Omental fat pad (tissue), 4 donors: ENCODE results near the gene SLC35E2B. TPM values are rescaled to one million over a fixed set of nuclear protein-coding genes. Genes with fewer than 3 reads are reported as not detected.

Experiments used
- ATAC-seq: fragments of 150-250 bp; one replicate; pipeline ENCODE4 v1.9.1; 2016; ENCODE audit warnings: mild to moderate bottlenecking, moderate library complexity; ENCODE audit not compliant: low FRiP score
- DNase-seq: peaks from one replicate; pipeline ENCODE4 v3.0.0-alpha.2; 2019; ENCODE audit warnings: low spot score
- total RNA-seq, 4 donors: library from RNA; depleted of rRNA; stranded (reverse); fragments of >200 nt; gene quantifications; one replicate each; pipeline ENCODE4 v1.1.0, GENCODE V29; 2016
- TF ChIP-seq, protein P1 (sequence below), 3 donors: fragments of 450-650 bp; IDR thresholded peaks; one replicate each; pipeline ENCODE4 v1.5.1; 2016 to 2017; ENCODE audit warnings: antibody characterized with exemption in 3 of 3, mild to moderate bottlenecking in 3 of 3, moderate library complexity in 2 of 3

The SLC35E2B gene
- total RNA-seq, 4 donors from 2014 or later = 22.1 to 52.9 (median 36.0) TPM

GRCh38 chr1:1687846-1688245, 4.7 kb downstream of the SLC35E2B start:
- TF ChIP-seq, protein P1, sequence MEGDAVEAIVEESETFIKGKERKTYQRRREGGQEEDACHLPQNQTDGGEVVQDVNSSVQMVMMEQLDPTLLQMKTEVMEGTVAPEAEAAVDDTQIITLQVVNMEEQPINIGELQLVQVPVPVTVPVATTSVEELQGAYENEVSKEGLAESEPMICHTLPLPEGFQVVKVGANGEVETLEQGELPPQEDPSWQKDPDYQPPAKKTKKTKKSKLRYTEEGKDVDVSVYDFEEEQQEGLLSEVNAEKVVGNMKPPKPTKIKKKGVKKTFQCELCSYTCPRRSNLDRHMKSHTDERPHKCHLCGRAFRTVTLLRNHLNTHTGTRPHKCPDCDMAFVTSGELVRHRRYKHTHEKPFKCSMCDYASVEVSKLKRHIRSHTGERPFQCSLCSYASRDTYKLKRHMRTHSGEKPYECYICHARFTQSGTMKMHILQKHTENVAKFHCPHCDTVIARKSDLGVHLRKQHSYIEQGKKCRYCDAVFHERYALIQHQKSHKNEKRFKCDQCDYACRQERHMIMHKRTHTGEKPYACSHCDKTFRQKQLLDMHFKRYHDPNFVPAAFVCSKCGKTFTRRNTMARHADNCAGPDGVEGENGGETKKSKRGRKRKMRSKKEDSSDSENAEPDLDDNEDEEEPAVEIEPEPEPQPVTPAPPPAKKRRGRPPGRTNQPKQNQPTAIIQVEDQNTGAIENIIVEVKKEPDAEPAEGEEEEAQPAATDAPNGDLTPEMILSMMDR (IDR thresholded peaks at IDR 0.05) = no peak
- ATAC-seq = no peak
- peak; percentile 16 for DNase-seq

- TF ChIP-seq, protein P1 (IDR thresholded peaks at IDR 0.05) = no peak
- DNase-seq (no peak), ATAC-seq (no peak)
Observed at GRCh38 chr1:1684031-1684681, 8.4 kb downstream of the SLC35E2B start.

GRCh38 chr1:1683104-1683905, 9.3 kb downstream of the SLC35E2B start:
- TF ChIP-seq, protein P1 (IDR thresholded peaks at IDR 0.05) = no peak
- DNase-seq (no peak), ATAC-seq (no peak)

DNA sequence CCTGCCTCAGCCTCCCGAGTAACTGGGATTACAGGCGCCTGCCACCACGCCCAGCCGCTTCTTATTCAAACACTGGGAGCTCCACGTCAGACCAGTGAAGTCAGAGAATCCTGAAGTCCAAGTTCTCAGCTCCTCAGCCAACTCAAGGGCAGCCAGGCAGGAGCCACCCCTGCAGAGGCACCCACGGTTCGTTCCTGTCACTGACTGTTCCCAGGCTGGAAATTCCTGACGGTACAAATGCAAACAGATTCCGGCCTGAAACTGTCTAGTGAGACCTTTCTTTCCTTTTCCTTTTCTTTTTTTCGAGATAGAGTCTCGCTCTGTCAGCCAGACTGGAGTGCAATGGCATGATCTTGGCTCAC, 11.7 kb downstream of the SLC35E2B start:
- ATAC-seq (no peak), DNase-seq (no peak)
- TF ChIP-seq, protein P1 (IDR thresholded peaks at IDR 0.05) = no peak

GRCh38 chr1:1680031-1680911, 12.3 kb downstream of the SLC35E2B start:
- TF ChIP-seq, protein P1 (IDR thresholded peaks at IDR 0.05) = no peak
- ATAC-seq (no peak), DNase-seq (no peak)

DNA sequence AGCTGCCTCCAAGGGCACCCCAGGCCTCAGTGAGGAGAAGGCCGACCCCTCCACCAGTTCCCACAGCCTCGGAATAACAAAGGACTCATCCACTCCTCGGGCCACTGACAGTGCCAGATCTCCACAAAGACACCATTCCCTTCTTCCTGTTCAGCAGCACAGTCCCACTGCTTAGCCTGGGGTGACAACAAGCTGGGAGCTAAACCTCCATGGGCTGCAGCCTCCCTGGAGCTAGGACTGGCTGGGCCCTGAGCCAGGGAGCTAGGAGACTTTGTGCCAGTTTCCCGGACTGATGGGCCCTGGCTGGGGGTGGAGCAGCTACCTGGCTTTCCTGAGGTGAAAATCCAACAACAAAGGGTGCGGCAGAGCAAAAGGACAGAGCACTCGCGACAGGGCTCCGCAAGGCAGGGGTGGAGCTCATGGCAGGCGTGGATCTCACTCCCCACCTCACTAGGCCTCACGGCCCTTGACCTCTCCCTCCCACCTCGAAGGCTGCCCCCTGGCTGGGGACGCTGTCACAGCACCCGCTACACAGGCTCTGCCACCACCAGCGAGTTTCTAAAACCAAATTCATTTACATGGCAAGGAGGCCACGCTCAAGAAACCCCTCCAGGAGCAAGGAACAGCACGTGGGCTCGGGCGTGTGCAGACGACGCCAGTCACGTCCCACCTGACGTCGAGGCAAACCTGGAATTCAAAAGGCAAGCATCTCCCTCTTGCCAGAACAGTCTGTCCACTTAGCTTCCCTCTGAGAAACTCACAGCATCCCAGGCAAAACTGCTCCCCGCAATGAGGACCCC, 13.8 kb downstream of the SLC35E2B start:
- DNase-seq (no peak), ATAC-seq (no peak)

More for the DNA sequence above, 13.8 kb downstream of the SLC35E2B start:
- TF ChIP-seq, protein P1 (IDR thresholded peaks at IDR 0.05) = no peak
